Right kidney (tissue), 1 donor: ENCODE measurements around the gene TTBK1.
"Not testable (repeated sequence)": the region's sequence is repeated elsewhere in the genome, so short reads cannot be mapped to it uniquely, and the experiment has no call there.

Experiments used
- DNase-seq: peaks from one replicate; pipeline ENCODE4 v3.0.0-alpha.2; 2016

Gene TTBK1

DNA sequence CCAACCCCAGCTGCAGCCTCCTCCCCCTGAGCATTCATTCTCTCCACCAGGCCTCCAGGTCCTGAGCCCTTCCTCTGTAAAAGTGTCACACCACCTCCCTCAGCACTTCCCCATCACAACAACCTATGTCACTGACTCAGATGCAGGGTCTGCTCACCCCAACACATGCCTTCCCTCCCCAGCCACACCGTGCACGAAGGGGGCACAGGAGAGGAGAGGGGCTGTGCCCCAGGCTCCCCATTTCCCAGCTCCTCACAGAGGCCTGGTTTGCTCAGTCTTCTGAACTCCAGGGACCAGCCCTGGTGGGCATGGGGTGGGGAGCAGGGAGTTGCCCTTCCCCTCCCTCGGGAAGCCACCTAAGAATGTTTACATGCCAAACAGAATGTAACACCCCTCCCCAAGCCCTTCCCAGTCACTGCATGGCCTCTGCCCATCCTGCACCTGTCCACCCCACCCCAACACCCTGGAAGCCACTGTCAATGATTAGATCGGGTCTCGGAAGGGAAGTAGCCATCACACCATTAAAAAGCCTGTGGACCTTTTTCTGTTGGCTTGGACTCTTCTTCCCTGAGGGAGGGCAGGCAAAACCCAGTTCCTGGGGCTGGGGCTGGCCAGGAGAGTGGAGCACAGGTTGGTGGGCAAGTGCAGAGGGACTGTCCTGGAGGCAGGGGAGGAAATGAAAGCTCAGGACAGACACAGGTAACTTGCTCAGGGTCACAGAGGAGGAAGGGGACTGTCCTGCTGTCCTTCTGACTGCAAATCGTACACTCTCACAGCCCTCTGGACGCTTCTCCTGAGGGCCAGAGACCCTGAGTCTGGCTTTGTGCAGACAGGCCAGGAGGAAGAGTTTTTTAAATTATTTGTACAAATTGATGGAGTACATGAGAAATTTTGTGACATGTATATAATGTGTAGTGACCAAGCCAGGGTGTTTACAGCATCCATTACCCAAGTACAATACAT, 44.7 kb downstream of the TTBK1 start:
- no peak for DNase-seq

DNA sequence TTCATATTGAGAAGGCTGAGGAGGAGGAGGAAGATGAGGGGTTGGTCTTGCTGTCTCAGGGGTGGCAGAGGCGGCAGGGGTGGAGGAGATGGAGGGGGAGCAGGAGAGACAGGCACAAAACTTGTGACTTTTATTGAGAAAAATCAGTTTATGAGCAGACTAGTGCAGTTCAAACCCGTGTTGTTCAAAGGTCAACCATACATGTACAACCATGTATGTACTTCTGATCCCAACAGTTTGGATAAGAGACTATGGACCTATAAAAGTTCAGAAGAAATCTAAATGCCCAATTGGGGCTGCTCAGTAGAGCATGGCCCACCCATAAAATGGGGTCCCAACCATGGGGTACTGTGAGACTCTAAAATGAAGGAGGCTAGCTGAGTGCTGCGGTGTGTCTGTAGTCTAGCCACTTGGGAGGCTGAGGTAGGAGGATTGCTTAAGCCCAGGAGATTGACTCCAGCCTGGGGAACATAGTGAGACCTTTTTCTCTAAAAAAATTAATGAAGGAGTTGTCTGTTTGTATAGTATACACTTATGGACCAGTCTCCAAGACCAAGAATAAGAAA, 47.1 kb downstream of the TTBK1 start:
- no peak for DNase-seq

DNA sequence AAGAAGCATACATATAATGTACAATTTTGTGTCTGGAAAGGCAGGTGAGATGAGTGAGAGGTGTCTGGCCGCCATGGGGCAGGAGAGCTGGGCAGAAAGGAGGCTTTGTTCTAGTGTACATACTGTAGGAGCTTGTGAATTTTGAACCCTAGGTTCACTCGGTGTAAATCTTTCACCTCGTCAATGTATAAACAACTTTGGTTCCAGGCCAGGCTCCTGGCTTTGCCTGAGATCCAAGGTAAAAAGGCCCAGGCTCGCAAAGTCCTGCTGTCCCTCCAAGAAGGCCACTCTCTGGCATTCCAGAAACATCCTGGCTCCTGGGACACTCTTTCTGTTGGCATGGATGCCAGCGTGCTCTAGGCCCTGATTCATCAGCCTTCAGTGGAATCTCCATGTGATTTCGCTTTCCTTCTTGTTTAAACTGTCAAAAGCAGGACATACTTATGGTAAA, 47.6 kb downstream of the TTBK1 start:
- no peak for DNase-seq

DNA sequence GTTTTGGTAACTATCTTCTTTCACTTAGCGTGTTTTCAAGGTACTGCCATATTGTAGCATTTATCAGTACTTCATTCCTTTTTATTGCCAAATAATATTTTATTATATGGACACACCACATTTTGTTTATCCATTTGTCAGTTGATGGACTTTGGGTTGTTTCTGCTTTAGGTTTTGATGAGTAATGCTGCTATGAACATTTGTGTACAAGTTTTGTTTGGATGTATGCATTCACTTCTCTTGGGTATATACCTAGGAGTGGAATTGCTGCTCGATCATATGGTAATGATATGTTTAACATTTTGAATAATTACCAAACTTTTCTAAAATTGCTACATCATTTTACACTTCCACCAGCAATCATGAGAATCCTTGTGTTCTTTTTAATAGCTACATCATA, 48.4 kb downstream of the TTBK1 start:
- no peak for DNase-seq

DNA sequence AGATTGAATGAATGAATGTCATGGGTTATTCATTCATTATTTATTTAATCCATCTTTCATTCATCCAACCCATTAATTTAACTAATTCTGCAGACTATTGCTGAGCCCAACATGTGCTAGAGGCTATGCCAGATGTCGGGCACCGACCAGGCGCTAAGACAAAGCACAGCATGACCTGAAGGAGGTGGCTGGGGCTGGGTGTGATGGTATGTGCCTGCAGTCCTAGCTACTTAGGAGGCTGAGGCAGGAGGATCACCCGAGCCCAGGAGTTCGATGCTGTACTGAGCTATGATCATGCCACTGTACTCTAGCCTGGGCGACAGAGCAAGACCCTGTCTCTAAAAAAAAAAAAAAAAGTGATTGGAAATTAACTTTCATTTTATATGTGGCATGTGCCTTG, 49.1 kb downstream of the TTBK1 start:
- DNase-seq: no peak

DNA sequence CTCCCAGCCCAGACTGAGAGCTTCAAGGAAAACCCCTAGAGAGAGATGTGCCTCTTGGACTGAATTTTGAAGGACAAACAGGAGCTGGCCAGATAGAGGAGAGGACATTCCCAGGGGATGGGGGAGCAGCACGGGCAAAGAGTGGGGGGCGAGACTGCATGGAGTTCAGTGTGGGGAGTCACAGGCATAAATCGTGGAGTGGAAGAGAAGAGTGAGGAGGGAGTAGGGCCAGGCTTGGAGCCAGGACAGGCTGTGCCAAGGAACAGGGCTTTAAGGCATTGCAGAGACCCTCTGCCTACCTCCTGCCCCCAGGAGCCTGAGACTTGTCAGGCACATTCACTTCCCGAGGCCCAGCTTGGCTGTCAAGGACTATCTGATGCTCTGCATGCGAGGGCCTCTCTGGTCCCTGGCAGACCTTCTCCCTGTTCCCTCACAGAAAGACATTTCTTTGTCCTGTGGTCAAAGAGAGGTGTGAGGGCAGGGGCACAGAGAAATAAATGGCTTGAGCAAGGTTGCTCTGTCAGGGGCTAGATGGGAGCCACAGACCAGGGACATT, 49.6 kb downstream of the TTBK1 start:
- DNase-seq: no peak

DNA sequence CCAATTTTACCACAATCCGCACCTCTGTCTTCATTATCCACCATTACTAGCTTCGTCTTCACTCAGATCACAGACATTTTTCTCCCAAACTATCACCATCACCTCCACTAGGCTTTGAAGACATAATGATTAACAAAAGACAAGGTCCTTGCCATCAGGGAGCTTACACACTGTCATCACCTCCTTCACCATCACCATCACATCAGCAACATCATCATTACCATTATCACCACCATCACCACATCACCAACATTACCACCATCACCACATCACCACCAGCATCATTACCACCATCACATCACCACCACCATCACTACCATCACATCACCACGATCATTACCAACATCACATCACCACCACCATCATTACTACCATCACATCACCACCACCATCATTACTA, 50.4 kb downstream of the TTBK1 start:
- no peak for DNase-seq

DNA sequence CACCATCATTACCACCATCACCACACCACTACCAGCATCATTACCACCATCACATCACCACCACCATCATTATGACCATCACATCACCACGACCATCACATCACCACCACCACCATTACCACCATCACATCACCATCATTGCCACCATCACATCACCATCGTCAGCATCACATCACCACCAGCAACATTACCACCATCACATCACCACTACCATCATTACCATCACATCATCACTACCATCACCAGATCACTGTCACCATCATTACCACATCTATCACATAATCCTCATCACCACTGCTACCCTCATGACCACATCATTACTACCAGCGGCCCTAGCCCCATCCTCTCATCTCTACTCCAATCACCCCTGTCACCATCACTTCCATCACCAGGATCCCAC, 51.3 kb downstream of the TTBK1 start:
- DNase-seq: no peak

DNA sequence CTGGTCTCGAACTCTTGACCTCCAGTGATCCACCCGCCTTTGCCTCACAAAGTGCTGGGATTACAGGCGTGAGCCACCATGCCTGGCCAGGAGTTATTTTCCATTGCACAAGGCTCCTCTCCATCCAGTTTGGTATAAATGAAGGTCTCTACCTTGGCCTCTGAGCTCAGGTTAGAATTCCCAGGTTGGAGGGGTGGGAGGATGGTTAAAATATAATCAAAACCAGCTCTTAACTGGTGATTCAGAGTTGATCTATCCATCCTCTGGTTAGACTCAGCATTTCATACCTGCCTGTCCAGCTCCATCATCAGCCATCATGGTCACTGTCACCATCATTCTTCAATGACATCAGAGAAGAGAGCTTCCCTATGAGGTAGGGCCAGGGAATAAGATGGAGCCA, 52.2 kb downstream of the TTBK1 start:
- no peak for DNase-seq

DNA sequence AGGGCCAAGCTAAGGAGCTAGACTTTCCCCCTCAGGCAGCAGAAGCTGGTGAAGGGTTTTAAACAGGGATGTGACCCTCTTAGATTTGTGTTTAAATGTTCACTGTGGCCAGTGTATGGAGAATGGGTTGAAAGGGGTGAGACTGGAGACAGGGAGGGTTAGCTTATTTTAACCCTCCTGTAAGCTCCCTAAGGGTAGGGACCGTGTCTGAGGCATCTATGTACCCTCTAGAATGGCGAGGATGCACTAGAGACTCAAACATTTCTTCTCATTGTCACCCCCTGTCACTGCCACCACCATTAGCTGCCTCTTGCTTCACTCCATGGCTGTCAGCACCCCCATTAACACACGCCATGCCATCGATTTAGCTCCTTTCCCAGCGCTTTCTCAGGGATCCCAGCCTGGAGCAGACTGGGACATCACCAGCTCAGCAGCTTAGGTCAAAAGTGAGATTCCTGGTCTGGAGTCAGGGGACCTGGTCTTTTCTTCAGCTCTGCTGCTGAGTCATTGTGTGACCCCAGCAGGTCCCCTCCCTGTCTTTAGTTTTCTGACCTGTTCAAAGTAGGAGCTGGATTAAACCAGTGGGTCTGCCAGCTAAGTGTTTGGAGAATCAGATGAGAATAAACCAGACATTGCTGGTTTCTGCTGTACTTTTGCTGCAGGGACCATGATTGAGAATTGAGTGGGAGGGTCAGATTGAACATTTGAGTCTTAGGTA, 53.7 kb downstream of the TTBK1 start:
- DNase-seq: no peak

DNA sequence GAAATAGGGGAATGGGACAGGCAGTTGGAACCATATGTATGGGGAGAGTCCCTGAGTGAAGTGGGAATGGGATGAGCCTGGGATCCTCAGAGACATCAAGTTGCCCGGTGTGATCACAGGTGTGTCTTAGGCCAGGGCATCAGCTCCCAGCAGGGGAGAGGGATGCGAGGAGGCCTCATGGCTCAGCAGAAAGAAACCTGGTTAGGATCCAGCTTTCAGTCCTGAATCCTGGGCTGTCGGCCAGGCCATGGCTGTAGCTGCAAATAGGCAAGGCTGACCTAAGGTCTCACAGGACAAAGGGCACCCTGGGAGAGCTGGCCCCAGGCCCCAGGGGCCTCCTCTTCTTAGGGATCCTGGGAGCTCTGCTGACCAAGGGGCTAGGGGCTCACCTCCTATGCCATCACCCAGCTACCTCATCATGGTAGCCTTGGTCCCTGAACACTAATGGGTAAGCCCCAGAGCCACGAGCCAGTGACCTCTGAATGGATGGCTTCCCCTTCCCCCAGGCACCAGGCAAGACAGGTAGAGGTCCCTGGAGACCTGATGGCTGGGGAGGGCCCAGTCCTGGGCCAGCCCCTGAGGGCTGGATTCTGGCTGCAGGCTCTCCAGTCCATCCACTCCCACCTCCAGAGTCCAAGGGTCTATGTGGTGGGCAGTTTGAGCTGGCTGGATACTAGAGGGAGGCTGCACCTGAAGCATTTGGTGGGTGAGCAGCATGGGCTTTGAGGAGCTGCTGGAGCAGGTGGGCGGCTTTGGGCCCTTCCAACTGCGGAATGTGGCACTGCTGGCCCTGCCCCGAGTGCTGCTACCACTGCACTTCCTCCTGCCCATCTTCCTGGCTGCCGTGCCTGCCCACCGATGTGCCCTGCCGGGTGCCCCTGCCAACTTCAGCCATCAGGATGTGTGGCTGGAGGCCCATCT, 54.6 kb downstream of the TTBK1 start, which contains the start of gene SLC22A7:
Gene SLC22A7, plus strand, starts transcription at position 617 of the 921 bp plus-strand sequence. Its CDS starts 99 bp downstream, at position 716.
- no peak for DNase-seq

DNA sequence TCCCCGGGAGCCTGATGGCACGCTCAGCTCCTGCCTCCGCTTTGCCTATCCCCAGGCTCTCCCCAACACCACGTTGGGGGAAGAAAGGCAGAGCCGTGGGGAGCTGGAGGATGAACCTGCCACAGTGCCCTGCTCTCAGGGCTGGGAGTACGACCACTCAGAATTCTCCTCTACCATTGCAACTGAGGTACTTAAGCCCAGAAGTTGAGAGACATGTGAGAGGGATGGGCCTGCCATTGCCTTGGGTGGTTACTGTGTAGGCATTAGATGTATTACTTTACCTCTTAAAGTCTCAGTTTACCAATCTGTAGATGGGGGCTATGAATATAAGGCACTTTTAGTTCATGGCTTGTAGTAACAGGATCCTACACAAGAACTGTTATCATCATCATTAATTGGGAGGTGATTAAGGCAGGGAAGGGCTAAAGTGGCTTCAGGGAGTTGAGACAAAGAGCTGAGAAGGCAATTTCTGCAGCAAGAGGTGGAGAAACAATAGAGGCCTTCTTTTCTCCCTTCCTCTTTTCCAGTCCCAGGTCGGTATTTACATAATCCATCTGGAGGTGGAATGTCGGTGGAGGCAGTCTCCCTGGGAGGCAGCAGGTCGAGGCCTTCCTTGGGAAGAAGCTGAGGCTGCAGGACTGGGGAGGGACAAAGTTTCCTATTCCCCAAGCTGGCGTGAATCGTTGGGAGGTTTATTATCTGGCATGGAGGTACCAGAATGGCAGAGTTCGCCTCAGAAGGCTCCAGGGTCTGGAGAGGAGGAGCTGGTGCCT, 55.5 kb downstream of the TTBK1 start:
- DNase-seq: no peak

DNA sequence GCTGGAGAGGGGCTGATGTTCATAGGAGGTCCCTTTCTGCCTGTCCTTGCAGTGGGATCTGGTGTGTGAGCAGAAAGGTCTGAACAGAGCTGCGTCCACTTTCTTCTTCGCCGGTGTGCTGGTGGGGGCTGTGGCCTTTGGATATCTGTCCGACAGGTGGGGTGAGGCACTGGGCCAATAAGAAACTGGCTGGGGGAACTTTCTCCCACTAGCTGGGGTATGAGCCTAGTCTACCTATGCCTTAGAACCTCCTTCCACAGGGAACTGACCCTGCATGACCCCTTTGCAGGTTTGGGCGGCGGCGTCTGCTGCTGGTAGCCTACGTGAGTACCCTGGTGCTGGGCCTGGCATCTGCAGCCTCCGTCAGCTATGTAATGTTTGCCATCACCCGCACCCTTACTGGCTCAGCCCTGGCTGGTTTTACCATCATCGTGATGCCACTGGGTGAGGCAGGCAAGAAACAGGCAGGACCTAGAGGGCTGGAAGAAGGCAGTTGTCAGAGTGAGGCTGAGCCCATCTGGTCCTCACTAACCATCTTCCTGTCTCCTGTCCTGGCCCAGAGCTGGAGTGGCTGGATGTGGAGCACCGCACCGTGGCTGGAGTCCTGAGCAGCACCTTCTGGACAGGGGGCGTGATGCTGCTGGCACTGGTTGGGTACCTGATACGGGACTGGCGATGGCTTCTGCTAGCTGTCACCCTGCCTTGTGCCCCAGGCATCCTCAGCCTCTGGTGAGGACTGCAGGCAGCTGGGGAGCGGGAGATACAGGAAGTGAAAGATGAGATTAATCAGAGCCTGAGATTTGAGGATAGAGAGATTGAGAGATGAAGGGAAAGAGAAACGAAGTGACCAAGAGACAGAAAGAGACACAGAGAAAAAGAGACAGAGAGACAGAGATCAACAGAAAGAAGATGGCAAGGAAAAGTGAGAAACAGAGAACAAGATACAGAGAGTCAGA, 56.3 kb downstream of the TTBK1 start:
- DNase-seq: no peak

DNA sequence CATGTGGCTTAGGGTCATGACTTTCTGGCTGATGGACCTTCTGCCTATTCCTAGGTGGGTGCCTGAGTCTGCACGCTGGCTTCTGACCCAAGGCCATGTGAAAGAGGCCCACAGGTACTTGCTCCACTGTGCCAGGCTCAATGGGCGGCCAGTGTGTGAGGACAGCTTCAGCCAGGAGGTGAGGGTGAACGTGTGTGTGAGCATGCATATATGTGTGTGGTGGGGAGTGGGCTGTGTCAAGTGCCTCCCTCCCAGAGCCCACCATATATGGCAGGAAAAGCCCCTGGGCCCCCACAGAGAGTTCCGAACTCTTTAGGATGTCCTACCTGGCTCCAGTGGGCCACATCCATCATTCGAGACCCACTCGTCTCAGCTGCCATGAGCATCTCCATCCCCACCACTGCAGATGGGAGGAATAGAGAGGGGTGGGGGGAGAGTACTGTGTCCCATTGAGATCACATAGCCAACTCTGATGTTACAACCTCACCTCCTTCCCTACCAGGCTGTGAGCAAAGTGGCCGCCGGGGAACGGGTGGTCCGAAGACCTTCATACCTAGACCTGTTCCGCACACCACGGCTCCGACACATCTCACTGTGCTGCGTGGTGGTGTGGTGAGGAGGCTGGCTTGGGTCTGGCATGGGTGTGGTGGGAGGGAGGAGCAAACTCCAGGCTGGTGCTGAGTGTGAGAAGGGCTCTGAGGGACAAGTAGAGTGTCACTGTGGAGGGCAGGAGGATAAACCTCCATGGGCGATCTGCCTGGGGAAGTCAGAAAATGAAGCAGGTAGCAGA, 58.0 kb downstream of the TTBK1 start:
- no peak for DNase-seq

DNA sequence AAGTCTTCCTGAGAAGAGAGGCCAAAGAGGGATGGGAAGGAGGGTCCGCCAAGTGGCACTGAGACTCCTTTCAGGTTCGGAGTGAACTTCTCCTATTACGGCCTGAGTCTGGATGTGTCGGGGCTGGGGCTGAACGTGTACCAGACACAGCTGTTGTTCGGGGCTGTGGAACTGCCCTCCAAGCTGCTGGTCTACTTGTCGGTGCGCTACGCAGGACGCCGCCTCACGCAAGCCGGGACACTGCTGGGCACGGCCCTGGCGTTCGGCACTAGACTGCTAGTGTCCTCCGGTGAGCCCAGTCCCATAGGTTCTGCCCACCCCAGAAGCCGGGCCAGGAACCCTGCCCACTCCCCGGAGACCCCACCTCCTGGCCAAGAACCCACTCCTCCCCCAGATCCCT, 58.8 kb downstream of the TTBK1 start:
- DNase-seq: no peak

DNA sequence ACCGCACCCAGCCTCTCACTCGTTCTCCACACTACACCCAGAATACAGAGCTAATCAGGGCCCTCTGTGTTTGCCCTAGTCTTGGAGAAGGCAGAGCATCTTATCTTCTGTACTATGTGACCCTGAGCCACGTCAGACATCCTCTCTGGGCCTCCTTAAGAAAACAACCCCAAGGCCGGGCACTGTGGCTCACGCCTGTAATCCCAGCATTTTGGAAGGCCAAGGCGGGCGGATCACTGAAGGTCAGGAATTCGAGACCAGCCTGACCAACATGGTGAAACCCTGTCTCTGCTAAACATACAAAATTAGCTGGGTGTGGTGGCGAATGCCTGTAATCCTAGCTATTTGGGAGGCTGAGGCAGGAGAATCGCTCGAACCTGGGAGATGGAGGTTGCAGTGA, 59.7 kb downstream of the TTBK1 start:
- not testable (repeated sequence) for DNase-seq

DNA sequence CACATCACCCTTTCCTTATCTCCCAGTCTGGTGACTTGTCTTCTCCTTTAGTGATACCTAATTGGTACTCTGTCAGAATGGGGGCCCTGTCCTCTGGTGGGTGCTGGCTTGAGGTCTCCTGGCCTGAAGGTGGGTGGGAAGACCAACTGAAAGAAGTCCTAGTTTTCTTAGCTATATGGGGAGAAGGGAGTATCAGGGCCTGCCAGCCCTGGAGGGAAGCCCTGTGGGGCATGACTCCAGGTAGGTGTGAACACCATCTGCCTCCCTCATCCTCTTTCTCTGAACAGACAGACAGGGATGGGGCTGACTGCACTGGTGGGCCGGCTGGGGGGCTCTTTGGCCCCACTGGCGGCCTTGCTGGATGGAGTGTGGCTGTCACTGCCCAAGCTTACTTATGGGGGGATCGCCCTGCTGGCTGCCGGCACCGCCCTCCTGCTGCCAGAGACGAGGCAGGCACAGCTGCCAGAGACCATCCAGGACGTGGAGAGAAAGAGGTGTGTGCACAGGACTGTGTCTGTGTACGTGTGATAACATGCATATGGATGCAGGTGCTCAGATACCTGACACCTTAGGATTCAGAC, 60.6 kb downstream of the TTBK1 start:
- DNase-seq: no peak

DNA sequence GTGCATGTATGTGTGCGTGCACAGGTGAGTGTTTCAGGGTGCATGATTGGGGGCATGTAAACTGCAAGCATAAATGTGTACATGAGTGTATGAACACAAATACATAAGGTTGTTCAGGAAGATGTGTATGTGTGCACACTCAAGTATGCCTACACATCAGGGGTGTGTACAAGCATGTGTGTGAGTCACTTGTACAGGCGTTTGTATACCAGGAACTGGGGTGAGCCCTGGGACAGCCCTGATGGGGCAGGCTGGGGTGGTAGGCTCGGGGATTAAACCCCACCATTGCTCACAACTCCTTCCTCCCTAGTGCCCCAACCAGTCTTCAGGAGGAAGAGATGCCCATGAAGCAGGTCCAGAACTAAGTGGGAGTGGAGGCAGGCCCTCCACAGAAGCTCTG, 61.1 kb downstream of the TTBK1 start:
- no peak for DNase-seq
